HG02870 (cell line): Measurements from ENCODE around the gene HCFC1.

Experiments
- ATAC-seq: cut with Tn5 transposase; IDR thresholded peaks from one replicate; pipeline ENCODE4 v1.9.1; 2021; ENCODE audit warnings: mild to moderate bottlenecking, moderate library complexity; ENCODE audit not compliant: unreplicated experiment

The HCFC1 gene

DNA sequence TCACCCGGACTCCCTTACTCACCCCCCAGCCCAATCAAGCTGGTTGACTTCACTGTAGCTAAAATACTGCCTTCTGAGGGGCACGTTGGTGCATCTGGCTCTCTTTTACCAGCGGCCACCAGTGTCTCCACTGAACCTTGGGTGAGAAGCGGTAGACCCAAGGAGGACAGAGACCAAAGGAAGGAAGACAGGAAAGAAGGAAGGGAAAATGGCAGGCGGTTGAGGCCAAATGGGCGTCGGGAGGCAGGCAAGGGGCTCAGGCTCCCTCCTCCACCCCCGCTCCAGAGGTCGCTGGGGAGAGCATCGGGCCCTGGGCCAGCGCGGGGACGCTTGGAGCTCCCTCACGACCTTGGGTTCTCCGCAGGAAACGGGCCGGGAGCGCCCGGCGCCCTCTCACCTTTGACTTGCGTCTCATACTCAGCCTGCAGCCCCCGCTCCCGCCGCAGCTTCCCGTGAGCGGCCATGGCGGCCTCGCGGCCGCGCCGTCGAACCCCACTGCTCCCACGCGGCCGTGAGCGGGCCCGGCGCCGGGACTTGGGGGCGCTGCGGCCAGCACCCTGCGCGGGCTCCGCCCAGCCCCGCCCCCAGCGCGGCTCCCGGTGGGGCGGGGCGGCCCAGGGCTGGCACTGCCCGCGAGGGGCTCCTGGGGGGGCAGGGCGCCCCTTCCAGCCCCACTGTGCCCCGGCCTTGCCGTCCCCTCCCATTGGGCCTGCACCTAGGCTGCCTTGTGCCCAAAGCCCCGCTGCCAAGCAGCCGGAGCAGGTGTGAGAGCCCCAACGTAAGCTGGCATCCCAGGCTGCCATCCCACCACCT, 45.7 kb downstream of the HCFC1 start, which contains the start of gene ARHGAP4:
ARHGAP4 (minus strand) TSS at position 526 of the 813 bp plus-strand sequence; CDS start at position 464, 62 bp downstream.
- no peak for ATAC-seq

DNA sequence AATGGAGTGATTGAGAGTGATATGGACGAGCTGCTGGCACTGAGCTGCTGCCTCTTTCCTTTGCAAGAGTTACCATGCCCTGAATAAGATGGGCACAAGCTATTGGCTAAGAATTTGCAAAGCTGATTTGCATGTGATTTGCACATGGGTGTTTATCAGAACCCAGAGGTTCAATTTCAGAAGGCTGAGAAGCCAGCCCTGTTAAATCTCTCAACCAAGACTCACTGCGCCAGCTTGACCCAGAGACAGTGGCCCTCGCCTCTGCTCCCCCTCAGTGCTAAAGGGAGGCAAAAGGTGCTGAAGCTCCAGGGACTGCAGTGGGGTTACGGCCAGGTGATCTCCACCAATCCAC, 46.3 kb downstream of the HCFC1 start:
- ATAC-seq = no peak

DNA sequence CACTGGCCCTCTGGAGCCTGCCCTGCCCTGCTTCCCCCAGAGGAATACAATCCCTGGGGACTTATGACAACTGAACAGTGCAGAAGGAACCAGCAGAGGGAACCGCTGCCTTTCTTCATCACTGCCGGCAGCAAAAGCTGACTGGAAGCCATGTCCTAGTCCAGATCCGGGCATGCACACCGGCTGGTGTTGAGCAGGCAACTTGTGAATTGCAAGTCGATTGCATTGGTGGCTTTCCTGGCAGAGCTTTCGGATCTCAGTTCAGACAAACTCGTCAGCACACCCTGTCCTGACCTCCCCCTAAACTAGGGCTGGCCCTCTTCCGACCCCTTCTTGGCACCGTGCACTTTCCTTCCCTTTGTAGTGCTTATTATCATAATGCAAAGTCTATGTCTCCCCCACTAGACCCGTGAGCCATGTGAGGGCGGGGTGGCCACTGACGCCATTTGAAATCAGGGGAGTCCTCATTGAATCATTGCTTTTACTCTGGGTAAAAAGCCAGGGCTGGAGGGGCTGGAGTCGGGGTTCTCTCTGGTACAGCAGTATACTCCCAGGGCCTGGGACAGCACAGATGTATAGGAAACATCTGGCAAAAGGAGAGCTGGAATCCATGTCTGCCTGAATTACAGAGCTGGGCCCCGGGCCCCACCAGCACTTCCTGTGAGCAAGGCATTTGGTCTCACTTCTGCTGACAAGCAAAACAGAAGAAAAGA, 47.3 kb downstream of the HCFC1 start:
- ATAC-seq = no peak

DNA sequence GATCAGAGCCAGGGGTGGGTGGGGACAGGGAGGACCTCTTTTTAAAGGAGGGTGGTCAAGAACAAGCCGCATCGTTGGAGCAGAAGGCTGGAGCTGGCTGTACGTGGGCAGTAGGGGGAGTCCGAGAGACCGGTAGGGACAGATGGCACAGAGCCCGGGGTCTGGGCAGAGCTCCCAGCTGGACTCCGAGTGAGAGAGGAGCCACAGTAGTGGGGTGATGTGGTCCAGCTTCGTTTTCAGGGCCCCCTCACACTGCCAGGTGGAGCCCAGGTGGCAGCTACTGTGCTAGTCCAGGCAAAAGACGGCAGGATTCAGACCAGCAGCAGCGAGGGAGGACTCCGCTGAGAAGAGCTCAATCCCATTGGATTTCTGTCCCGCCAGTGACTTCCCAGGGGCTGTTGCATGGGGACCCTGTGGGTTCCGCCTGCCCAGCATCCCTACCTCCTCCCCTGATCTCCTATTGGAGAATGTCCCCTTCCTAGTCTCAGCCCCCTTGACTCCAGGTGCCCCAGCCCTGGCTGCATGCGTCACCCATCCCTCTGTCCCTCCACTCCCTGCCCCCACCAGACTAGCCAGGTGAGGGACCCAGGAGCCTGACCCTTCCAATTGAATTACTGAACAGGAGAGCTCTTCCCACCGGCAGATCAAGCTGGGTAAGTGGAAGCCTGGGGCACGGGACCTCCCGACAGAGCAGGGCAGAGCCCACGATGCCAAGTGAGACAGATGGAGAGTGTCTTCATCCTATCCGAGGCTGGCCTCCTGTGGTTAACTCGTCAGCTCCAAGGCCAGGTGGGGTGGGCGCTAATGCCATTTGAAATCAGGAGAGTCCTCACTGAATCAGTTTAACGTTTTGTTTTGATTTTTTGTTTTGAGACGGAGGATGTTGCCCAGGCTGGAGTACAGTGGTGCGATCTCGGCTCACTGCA, 48.4 kb downstream of the HCFC1 start:
- ATAC-seq = no peak

DNA sequence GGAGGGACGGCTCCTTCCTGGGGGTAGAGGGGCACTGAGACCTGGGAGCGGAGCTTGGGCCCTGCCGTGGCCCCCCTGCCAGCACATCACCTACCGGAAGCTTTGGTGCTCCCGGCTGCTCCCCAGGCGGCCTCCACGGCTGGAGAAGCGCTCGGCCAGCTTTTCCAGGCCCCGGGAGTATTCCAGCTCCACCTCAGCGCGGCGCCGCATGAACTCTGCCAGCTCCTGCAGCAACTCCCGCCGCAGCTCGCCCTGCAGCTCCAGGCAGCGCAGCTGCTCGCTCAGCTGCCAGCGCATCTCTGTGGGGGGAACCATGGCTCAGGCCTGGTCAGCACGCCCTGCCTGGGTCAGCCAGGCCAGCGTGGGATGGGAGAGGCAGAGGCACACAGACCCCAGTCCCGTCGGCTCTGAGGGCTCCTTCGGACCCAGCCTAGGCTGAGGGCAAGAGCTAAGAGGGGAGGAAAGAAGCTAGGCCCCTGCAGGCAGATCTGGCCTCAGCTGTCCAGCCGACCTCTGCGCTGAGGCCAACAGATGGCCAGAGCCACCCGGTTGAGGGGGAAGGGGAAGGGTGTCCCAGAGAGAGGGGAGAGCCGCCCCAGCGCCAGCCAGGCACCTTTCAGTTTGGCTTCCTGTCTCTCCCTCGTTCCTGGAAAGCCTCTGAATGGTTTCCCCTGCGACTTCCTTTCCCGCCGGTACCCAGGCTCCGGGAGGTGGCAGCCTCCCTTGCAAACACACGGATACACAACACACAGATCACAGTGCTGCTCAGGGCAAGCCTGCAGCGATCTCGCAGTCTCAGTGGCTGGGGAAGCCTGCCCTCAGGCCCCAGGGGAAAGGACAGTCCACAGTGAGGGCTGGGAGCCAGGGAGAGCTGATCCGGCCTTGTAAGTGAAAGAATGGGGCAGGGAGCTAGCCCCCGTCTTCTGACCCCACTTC, 49.8 kb downstream of the HCFC1 start:
- no peak for ATAC-seq

DNA sequence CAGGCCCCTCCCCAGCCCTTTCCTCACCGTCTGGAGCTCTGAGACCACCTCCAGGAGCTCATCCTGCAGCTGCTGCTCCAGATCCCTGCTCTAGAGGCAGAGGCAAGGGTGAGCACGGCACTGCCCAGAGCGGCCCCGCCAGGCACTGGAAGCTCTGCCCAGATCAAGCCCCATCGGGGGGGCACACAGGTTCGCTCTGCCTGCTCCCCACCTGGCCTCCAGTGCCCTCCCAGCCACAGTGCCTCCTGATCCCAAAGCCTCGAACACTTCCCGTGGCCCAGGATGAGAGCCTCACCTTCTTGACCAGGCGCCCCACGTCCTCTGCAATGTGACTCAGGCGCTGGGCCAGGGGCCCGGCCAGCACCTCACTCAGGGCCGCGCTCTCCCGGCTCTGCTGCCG, 50.5 kb downstream of the HCFC1 start:
- no peak for ATAC-seq

DNA sequence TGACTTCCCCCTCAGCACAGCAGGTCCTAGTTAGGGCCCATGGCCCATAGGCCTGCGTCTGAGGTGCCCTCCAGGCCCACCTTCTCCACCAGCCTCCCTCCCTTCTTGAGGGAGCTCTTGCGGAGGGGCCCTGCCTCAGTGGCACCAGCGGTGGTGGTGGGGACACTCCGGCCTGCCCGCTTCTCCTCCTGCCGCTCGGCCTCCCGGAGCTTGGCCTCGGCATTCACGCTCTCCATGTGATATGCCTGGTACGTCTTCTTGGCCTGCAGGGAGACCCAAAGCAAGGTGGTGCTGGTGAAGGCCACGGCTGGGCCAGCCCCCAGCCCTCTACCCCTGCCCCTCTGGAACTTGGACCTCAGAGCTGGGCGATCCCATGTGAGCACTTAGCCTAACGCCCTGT, 51.1 kb downstream of the HCFC1 start:
- no peak for ATAC-seq

DNA sequence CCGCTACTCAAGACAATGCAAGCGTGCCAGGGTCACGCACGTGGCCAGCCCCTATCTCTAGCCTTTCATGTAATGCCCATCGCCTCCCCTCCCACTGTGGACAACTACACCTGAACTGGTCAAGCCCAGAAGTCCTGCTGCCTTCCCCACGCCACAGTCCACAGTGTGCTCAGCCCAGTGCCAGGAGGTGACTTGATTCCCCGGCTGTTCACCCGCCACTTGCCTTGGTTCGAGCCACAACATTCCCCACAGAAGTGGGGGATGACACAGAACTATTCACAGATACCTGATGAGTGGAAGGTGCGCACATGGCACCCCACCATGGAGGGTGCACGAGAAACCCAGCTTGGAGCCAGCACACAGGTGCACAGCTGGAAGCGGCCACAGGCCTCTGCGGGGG, 52.3 kb downstream of the HCFC1 start:
- ATAC-seq = no peak

DNA sequence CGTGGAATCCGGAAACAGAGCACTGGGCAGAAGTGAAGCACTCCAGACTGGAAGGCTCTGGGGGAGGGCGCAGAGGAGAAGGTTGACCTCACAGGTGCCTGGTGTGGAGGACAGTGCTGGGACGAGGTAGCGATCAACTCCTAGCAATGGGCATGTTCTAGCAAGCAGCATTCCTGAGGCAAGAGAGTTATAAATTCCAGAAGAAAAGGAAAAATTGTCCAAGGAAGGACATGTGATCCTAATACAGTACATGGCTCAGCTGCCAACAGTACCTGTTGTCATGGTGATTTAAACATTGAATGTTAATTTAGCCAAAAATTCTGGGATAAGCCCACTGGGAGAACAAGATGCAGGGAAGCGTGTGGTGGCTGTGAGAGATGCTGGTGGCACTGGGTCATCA, 53.7 kb downstream of the HCFC1 start:
- no peak for ATAC-seq

DNA sequence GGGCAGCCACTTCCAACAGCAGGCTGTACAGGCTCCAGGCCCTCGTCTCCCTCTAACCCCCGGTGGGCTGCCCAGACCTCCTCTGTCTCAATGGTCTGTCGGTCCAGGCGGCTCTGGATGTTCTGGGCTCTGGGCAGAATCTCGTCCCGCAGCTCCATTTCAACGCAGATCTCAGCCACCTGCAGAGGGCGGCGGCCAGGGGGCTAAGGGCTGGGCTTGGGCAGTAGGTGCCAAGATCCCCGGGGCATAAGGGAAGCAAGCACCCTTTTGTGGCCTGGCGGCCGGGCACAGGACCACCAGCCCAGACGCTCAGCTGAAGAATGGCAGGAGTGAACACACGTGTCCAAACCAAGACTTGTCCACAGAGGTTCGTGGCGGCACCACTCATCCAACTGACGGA, 57.9 kb downstream of the HCFC1 start:
- no peak for ATAC-seq

DNA sequence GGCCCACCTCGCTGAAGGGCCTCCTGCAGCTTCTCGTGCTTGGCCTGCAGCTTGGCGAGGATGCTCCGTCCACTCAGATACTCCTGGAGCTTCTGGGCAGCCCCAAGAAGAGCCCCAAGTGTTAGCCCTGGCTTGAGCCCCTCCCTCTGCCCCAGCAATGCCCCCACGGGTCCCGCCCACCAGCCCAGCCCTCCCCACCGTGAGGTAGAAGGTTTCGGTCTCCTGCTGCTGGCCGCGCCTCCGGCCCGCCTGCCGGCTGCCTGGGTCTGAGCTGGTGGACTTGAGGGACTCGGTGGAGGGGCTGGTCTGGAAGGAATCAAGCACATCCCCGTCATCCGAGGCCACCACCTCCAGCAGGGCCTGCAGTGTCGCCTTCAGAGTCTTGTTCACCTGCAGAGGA, 58.4 kb downstream of the HCFC1 start:
- ATAC-seq = no peak

DNA sequence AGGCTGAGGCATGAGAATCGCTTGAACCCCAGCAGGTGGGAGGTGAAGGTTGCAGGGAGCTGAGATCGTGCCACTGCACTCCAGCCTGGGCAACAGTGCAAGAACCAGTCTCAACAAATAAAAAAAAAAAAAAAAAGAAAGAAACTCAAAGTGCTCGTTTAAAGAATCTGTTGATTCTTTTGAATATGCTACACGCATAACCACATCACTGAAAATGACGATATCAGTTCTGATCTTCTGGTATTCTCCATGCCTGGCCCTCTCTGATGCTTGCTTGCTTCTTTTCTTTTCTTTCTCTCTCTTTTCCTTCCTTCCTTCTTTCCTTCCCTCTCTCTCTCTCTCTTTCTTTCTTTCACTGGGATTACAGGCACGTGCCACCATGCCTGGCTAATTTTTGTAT, 59.8 kb downstream of the HCFC1 start:
- no peak for ATAC-seq

DNA sequence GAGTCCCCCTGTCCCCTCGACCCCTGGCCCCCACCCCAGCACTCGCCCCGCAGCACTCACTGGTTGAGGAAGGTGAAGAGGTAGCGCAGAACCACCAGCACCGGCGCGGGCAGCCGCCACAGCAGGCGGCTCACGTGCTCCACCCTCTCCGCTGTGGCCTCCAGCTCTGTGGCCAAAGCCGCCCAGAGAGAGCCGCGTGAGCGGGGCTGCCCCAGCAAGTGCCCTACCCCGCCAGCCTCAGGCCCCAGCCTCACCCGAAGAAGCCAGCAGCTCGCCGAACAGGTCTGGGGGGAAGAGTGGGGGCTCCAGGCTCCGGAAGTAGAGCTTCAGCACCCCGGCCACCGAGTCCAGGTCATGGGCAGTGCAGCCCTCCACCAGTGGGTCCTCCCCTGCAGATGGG, 61.2 kb downstream of the HCFC1 start:
- ATAC-seq = no peak

DNA sequence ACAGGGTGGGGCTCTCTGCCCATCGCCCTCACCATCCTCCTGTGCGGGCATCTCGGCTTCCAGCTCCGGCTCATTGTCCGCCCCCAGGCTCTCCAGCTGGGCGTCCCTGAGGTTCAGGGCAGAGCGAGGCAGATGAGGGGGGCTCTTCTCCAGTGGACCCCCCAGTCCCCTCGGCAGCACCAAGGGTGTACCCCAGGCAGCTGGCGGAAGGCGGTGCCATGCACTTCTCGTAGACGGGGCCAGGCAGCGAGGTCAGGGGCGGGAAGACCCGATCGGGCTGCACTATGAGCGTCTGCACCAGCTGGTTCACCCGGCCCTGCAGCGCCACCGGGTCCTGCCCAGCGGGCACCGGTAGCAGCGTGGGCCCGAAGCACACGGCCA, 61.6 kb downstream of the HCFC1 start:
- ATAC-seq = no peak

DNA sequence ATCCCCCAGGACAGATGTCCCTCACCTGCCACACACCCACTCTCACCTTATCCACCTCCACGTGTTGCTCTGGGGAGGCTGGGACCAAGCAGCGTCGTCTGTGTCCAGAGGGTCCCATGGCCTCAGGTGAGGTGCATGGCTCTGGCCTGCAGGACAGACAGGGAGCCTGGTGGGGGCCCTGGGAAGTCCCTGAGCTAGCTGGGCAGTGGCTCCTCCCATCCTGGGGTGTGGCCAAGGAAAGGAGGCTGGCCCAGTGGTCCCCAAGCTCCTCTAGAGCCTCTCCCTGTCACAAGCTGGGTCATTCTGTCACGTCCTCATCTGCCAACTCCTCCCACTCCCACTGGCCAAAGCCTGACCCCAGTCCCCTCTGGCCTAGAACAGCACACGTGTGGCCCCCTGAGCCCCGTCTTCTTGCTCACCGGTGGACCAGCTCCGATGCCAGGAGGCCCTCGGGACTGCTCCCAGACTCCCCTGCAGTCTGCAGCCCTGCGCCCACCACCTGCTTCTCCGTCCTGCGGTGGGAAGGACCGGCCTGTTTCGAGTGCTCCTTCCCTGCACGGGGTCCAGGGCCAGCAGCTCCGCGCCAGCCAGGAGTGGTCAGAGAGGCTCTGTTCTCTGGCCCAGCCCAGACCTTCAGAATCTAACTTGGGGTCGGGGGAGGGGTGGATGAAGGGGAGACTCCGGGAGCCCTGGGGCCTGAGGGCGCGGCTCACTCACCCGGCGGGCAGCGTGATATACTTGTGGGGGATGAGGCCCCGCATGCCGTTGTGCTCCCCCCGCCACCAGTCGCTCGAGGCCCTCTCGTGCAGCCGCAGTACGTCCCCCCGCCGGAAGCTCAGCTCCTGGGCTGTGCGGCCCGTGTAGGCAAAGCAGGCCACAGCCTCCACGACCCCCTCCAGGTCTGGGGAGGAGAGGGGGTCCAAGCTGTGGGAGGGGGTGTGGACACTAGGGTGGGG, 62.3 kb downstream of the HCFC1 start:
- ATAC-seq = peak; percentile 42

DNA sequence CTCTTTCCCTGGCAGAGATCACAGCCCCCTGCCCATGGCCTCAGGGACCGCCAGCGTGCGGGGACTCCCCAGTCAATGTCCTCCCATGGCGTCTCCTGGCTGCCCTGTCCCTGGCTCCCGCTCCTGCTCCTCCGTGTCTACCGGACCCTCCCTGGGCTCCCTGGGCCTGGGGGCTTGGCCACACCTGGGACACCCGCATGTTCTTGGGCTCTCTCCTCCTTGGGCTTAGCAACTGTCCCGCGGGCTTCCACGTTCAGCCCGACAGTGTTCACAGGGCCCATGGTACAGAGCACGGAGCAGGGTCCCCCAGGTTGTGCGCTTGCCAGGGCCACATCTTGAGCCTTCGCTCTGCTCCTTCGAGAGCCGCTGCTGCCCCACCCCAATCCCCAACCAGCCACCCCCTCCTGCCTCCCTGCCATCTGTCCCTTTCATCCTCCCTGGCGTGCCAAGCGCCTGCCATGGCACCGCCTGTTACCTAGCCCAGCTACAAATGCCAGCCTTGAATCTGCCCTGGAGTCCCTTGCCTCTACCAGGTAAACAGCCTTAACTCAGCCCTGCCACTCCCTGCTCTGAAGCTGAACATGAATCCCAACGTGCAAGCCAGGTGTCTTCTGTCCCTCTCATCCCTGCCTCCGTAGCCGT, 63.3 kb downstream of the HCFC1 start:
- ATAC-seq = no peak

DNA sequence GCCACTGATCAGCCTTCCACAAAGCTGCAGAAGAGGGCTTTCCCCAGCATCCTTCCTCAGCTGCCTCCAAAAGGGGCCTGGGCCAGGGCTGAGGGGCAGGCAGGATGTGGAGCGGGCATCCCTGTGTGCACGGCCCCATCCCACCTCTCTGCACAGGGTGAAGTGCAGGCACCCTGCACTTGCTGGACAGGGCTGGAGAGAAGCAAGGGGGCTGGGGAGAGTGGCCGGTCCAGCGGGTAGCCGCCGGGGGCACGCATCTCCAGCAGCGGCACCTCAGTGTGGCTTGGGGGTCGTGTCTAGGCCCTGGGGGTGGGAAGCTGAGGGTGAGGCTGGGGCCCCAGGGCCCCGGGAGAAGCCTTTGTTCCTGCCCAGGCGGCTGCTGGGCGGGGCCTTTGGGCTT, 64.2 kb downstream of the HCFC1 start:
- no peak for ATAC-seq

DNA sequence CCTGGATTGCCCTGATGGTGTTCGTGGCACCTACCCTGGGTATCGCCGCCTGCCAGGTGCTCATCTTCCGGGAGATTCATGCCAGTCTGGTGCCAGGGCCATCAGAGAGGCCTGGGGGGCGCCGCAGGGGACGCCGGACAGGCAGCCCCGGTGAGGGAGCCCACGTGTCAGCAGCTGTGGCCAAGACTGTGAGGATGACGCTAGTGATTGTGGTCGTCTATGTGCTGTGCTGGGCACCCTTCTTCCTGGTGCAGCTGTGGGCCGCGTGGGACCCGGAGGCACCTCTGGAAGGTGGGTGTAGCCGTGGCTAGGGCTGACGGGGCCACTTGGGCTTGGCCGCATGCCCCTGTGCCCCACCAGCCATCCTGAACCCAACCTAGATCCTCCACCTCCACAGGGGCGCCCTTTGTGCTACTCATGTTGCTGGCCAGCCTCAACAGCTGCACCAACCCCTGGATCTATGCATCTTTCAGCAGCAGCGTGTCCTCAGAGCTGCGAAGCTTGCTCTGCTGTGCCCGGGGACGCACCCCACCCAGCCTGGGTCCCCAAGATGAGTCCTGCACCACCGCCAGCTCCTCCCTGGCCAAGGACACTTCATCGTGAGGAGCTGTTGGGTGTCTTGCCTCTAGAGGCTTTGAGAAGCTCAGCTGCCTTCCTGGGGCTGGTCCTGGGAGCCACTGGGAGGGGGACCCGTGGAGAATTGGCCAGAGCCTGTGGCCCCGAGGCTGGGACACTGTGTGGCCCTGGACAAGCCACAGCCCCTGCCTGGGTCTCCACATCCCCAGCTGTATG, 65.3 kb downstream of the HCFC1 start:
- ATAC-seq = no peak
